C1 segment of cervical spinal cord (tissue), 14 donors: ENCODE measurements around the gene CEMIP2.

ENCODE experiments used
- DNase-seq, 14 donors: peaks; one replicate each; lab custom pipeline; 2025; lab: John Stamatoyannopoulos, UW

The CEMIP2 gene

GRCh38 chr9:71770170-71770569 lies 1.9 kb upstream of the CEMIP2 start:
- DNase-seq, result no peak

DNA sequence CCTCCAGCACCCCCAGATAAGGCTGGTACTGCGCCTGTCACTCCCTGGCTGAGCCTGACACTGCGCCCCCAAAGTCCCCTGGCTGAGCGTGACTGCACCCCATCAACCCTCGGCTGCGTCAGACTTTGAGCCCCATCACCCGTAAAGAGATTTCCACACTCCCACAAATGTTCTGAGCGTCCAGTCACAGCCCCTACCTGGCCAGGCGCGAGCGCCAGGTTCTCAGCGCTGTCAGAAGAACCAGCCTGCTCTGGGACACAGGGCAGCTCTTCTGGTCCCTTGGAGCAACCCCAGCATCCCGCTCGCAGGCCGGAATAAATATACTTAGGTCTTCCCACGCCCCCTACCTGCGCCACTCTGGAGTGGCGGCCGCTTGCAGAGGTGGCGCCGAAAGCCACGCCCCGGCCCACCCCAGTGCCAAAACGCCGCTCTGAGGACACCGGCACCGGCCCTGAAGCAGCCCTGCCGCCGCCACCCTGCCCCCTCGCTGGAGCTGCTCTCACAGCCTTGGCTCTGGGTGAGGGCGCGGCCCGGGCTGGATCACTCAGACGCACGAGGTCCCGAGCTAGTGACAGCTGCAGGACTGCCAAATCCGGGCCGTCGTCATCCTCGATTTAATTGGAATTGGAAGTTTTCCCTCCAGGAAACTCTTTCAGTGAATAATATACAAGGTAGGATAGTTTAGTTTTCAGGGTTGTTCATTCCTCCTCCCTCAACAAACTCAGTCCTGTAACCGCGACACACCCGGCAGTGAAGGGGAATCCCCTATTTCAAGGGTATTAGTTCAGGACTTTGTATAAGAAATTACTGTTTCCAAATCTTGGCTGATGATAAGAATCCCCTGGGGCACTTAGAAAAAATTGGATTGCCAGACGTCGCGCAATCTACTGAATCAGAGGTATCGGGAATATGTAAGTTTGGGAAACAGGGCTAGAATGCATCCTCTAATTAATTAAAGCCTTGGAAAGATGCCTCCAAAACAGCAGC lies 1.2 kb upstream of the CEMIP2 start:
- peak in 13 of 14 donors; percentile 10 to 89 (median 41) for DNase-seq

- peak in 3 of 14 donors; percentile 4 to 55 (median 41) for DNase-seq
Observed at GRCh38 chr9:71767776-71768321, 464 bp downstream of the CEMIP2 start.

DNA sequence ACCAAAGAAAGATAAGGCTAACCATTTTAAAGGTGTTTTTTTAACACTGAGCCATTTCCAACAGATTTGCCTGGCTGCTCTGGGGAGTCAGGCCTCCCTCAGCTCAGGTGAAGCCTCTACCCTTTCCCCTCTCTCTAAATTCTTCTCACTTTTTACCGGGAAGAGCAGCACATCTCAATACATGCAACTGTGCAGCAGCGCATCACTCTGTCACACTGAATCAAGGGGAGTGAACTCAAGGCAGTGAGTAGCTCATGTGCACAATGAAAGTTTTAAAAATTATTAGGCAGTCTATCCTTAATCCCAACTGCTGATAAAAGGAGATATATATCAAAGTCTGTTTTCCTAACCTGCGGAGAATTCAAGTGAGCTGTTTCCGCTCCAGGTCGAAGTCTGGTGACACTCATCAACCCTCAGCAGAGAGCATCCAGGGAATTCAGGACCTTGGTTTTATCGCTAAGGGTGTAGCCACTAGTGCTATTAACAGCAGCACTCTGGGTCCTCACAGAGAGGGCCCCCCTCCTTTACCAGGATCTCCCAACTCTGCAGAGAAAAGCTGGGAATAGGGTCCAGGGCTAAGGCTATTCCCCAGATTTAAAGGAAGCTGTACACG lies 1.0 kb downstream of the CEMIP2 start:
- peak in 1 of 14 donors; percentile 27 for DNase-seq

DNA sequence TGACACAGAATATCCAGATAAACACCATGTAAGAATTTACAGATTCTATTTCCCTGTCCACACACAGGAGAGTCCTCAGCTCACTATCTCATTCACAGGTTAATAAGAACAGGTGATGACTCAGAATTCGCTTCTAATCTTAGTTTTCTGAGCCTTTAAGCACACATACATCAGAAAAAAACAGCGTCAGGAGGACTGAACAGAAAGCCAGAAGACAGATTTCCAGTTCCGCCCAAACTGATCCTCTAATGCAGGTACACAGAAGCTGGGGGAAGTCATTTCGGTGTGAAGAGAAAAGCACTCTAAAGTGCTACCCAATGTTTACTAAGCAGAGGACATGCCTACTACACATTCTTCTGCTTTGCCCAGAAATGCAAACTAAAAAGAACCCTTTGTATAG lies 1.6 kb downstream of the CEMIP2 start:
- DNase-seq, result peak in 1 of 14 donors; percentile 32

DNA sequence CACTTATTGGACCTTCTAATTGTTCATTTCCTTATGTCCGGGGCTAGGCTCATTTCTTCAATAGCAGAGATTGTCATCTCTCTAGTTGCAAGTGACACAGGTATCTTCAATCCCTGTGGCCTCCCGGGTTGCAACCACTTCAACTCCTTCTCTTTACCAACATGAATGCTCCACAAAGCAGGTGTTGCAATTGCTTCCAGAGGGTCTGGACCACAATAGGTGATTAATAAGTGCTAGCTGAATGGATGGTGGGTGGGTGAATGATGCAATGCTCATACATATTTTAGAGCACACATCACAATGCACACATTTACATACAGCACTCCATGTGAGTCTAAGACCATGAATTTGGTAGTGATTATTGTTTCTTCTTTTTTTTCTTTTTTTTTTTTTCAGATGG lies 2.6 kb downstream of the CEMIP2 start:
- DNase-seq, result no peak

DNA sequence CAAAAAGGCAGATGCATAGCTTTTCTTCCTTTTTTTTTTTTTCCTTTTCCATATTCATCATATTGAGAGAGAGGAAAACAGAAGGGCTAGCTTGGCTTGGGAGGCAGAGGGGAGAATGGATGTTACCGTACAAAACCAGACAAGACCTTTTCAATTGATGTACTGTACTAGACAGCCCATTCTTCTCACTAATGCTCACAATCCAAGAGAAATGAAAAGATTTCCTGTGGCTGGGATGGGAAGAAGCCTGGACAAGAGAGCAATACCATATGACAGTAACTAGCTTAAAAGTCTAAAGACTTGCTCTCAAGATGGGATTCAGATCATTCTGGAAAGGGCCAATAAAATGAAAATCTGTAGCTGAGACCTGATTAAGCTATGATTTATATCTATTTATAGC lies 3.4 kb downstream of the CEMIP2 start:
- no peak for DNase-seq

- DNase-seq, result no peak
Observed at GRCh38 chr9:71764463-71764862, 3.9 kb downstream of the CEMIP2 start.

DNA sequence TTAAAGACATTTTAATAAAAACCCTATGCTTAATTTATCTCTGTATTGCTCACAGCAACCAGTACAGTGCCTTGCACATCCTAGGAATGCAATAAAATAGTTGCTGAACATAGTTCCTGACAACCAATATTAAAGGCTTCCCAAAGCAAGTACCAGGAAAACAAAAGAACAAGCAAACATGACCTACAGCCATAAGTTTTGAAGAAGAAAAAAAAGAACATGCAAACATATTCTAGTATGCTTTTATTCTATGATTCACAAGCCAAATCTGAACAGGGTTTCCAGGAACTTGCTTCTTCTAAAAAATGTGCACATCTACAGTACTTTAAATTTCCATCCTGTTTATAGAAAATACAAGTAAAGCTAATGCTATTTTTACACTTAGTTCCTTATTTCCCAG lies 4.5 kb downstream of the CEMIP2 start:
- DNase-seq, result no peak

DNA sequence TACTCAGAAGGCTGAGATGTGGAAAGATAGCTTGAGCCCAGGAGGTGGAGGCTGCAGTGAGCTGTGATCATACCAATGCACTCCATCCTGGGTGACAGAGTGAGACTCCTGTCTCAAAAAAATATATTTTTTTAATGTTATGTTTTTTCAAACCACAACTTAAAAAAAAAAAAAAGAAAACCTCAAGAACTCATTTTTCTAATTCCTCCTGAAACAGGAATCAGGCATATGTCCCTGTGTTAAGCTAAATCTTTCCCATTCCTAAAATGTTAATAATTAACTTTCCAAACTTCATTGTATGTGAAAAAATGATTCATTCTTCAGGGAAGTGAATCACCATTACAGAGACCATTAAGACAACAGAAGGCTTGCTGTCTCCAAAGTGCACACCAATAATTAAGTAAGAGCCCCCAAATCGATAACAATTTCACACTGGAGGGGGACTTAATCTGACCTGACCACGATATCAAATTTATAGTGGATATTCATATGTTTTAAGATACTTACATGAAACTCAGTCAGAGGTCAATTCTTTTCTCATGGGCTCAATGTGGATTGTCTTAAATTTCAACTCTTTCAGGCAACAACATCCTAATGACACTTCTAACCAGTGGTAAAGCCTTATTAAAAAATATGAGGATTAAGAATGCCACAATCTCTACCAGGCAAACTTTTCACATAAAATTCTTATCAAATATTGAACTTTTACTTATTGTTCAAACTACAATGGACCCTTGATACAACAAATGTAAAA lies 5.2 kb downstream of the CEMIP2 start:
- DNase-seq, result no peak

DNA sequence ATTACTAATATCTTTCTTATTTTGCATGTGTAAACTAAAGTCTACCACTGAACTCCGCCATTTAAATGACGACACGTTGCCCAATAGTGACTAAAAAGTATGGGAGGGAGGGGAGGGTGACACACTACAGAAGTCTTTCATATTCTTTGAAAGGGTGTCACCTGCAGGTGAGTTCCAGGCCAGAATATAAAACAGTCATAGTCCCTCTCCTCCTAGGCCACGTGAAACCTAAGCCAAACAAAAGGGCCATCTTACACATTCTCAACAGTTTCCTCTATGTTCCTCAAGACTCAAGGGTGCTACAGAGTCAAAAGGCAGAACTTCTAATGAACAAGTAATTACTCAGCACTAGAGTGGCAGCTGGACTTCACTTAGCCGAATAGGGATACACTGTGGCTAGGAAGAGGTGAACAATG lies 6.4 kb downstream of the CEMIP2 start:
- DNase-seq, result no peak

GRCh38 chr9:71760901-71761300 lies 7.4 kb downstream of the CEMIP2 start:
- peak in 5 of 14 donors; percentile 5 to 20 (median 14) for DNase-seq

- DNase-seq, result no peak
Observed at GRCh38 chr9:71758785-71759184, 9.5 kb downstream of the CEMIP2 start.

GRCh38 chr9:71758277-71758676 lies 10.0 kb downstream of the CEMIP2 start:
- DNase-seq, result no peak

DNA sequence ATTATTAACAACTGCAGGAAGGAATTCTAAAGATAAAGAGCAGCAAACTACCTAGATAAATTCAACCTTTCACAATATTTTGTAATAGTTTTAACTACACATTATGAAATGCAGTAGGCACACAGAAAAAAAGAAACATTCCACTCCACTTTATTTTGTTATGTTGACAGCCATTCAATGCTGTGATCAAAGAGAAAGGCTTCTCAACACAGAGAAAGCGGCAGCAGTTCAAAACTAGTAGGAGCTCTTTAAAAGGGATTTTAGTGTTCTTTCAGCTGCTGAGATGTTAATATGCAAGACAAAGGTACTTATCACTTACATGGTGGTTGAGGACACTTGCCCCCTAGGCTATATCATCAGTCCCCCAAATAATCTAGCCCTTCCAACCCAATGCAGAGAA lies 11.6 kb downstream of the CEMIP2 start:
- no peak for DNase-seq

DNA sequence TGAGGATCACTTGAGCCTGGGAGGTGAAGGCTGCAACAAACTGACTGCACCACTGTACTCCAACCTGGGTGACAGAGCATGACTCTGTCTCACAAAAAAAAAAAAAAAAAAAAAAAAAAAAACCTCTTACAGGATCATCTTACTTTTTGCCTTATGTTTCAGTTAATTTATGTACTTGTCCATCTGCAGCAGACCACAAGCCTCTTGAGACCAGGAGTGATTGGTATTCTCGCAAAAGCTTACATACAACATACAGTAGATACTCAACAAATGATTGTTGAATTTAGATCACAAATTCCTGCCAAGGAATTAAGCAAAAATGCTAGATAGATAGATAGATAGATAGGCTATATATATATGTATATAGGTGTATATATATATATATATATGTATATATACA lies 12.4 kb downstream of the CEMIP2 start:
- no peak for DNase-seq

- DNase-seq, result no peak
Observed at GRCh38 chr9:71755230-71755629, 13.1 kb downstream of the CEMIP2 start.

- DNase-seq, result no peak
Observed at GRCh38 chr9:71754151-71754550, 14.2 kb downstream of the CEMIP2 start.

DNA sequence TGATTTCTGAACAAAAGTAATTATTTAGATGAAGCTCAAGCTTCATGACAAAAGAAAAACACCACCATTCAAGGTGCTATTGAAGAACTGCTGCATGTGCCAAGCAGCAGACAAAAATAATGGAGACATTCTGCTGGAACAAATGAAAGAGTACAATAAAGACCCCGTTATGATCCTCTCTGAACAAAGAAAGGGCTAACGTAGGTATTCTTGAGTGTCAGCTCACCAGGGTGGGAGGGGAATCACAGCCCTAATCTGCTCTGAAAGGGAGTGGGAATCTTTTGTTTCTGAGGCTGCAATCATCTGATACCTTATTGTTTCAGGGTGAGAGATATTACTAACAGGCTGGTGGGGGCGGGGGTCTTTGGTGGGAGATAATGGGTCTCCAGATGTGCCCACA lies 15.4 kb downstream of the CEMIP2 start:
- DNase-seq, result no peak

- DNase-seq, result no peak
Observed at GRCh38 chr9:71752352-71752751, 16.0 kb downstream of the CEMIP2 start.

- no peak for DNase-seq
Observed at GRCh38 chr9:71748280-71748743, 20.0 kb downstream of the CEMIP2 start.

GRCh38 chr9:71747576-71747975 lies 20.7 kb downstream of the CEMIP2 start:
- DNase-seq, result no peak
